Colonic mucosa (tissue), 4 donors: ENCODE results near the gene TMEM198. TPM values are rescaled to one million over a fixed set of nuclear protein-coding genes. Genes with fewer than 3 reads are reported as not detected.

ENCODE experiments used
- DNase-seq: peaks from one replicate; pipeline ENCODE4 v3.0.0-alpha.2; 2020
- H3K27ac ChIP-seq: fragments of 200-600 bp; one replicate; pipeline ENCODE4 v1.8.0; 2021
- H3K27me3 ChIP-seq: fragments of 200-600 bp; one replicate; pipeline ENCODE4 v1.8.0; 2021
- H3K36me3 ChIP-seq: fragments of 200-600 bp; one replicate; pipeline ENCODE4 v1.8.0; 2021
- H3K4me1 ChIP-seq: fragments of 200-600 bp; one replicate; pipeline ENCODE4 v1.8.0; 2021; ENCODE audit warnings: mild to moderate bottlenecking
- H3K4me3 ChIP-seq: fragments of 200-600 bp; one replicate; pipeline ENCODE4 v1.8.0; 2021
- H3K9ac ChIP-seq, 2 donors: one replicate each; pipeline ENCODE4 v1.7.0; 2013; ENCODE audit warnings: control low read depth in 2 of 2, low read depth in 2 of 2, low read length in 2 of 2
- H3K9me3 ChIP-seq: fragments of 200-600 bp; one replicate; pipeline ENCODE4 v1.8.0; 2021
- intact Hi-C: fragments of 100-400 bp; cut with DNase I; formaldehyde crosslinking; loops from one replicate; pipeline ENCODE4 v1.14.1; 2022
- total RNA-seq, 2 donors: library from RNA; stranded (reverse); fragmentation: NEBNext Ultra II Directional in 1 of 2; extraction: Animal tissue kit (Norgen Biotek cat#: 25700) in 1 of 2; gene quantifications; one replicate each; pipeline ENCODE4 v1.2.1, GENCODE V29; 2021
- TF ChIP-seq, protein P1 (sequence below): fragments of 200-600 bp; IDR thresholded peaks from one replicate; pipeline ENCODE4 v1.8.0; 2022; ENCODE audit warnings: antibody characterized with exemption, mild to moderate bottlenecking
- donor health status: healthy.
- donor health status: DM: no; HTN: no; CAD: no.
- donor health status: DM: no; HTN: no; CAD: no.

The TMEM198 gene
- total RNA-seq, 2 donors from 2014 or later = 1.7 to 2.9 TPM

DNA sequence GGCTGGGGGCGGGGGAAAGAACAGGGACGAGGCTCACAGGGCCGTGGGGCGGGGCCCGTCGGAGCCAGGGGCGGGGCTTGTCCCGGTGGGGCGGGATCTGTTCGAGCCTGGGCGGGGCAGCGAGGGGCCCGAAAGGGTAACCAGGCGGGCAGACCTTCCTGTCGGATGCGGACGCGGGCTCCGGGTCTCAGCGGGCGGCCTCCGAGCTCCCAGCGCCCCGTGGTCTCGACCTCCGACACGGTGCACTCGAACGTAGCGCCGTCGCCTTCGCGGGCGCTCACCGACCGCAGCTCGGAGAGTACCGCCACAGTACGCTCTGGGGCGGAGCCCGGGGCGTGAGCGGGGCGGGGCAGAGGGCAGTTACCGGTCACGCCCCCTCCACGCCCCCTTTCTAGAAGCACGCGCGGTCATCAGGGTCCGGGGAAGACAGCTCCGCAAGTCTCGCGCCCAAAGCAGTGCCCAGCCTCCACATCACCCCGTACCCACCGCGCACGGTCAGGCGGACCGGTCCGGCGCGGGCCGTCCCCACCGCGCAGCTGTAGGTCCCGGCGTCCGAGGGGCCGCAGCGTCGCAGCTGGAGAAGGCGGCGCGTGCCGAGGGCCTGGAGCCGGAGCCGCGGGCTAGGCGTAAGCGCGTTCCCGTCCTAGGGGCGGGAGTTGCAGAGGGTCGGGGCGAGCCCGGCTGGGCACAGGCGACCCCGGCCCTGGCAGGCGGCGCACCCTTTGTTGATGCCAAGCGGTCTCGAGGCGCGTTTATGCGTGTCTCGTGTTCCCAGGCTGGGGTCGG, 8.7 kb downstream of the TMEM198 start:
- peaks cover 8% of the 10 kb centered on the region for H3K27me3 ChIP-seq
- TF ChIP-seq, protein P1, sequence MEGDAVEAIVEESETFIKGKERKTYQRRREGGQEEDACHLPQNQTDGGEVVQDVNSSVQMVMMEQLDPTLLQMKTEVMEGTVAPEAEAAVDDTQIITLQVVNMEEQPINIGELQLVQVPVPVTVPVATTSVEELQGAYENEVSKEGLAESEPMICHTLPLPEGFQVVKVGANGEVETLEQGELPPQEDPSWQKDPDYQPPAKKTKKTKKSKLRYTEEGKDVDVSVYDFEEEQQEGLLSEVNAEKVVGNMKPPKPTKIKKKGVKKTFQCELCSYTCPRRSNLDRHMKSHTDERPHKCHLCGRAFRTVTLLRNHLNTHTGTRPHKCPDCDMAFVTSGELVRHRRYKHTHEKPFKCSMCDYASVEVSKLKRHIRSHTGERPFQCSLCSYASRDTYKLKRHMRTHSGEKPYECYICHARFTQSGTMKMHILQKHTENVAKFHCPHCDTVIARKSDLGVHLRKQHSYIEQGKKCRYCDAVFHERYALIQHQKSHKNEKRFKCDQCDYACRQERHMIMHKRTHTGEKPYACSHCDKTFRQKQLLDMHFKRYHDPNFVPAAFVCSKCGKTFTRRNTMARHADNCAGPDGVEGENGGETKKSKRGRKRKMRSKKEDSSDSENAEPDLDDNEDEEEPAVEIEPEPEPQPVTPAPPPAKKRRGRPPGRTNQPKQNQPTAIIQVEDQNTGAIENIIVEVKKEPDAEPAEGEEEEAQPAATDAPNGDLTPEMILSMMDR = no peak
- intact Hi-C loops = no loop called here
- no peaks in the 10 kb centered on the region for H3K36me3 ChIP-seq
- H3K9me3 ChIP-seq = no peaks in the 10 kb centered on the region
- H3K4me1 ChIP-seq = peaks cover 4% of the 10 kb centered on the region
- peak; percentile 91 for DNase-seq
- no peak overlapping the region for H3K27ac ChIP-seq
- H3K9ac ChIP-seq = peak overlapping the region in 1 of 2 donors; percentile 56
- peak overlapping the region; percentile 60 for H3K4me3 ChIP-seq

DNA sequence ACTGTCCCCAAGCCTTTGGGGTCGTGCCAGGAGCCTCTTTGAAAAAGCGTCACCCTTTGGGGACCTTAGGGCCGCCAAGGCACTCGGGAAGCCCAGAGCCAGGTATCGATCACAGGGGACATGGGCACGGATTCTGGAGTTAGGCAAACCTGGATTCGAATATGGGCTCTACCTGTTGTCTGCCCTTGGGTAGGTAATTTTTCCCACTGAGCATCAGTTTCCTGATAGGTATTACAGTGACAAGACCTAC, 9.3 kb downstream of the TMEM198 start:
- no peak overlapping the region for H3K27ac ChIP-seq
- H3K36me3 ChIP-seq = no peaks in the 10 kb centered on the region
- intact Hi-C loops = no loop called here
- TF ChIP-seq, protein P1 = no peak
- H3K9me3 ChIP-seq = no peaks in the 10 kb centered on the region
- peak overlapping the region; percentile 60 for H3K4me3 ChIP-seq
- peak overlapping the region in 1 of 2 donors; percentile 56 for H3K9ac ChIP-seq
- DNase-seq = no peak
- peaks cover 4% of the 10 kb centered on the region for H3K4me1 ChIP-seq
- H3K27me3 ChIP-seq = peaks cover 8% of the 10 kb centered on the region

DNA sequence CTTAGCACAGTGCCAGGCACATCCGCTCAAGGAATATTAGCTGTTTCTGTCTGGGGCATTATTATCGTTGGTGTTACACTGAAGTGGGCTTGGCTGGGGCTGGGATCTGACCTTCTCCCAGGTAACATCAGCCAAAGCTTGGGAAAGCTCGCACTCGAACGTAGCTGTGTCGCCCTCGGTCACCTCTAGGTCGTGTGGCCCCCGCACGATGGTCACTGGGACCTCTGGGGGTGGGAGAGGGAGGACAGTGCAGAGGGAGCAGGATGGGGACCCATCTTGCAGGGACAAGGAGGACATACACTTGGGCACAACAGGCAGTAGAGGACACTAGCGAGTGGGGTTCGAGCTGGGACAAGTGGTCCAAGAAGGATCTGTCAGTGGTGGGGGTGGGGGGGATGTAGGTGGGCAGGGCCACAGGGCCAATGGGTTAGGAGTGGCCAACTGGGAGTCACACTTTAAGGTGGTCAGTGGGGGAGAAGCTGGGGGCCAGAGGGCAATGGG, 9.7 kb downstream of the TMEM198 start:
- TF ChIP-seq, protein P1 = no peak
- peaks cover 4% of the 10 kb centered on the region for H3K4me1 ChIP-seq
- peaks cover 8% of the 10 kb centered on the region for H3K27me3 ChIP-seq
- H3K9ac ChIP-seq = no peak overlapping the region
- H3K36me3 ChIP-seq = no peaks in the 10 kb centered on the region
- H3K9me3 ChIP-seq = no peaks in the 10 kb centered on the region
- H3K27ac ChIP-seq = no peak overlapping the region
- DNase-seq = no peak
- no peak overlapping the region for H3K4me3 ChIP-seq
- intact Hi-C loops = no loop called here

DNA sequence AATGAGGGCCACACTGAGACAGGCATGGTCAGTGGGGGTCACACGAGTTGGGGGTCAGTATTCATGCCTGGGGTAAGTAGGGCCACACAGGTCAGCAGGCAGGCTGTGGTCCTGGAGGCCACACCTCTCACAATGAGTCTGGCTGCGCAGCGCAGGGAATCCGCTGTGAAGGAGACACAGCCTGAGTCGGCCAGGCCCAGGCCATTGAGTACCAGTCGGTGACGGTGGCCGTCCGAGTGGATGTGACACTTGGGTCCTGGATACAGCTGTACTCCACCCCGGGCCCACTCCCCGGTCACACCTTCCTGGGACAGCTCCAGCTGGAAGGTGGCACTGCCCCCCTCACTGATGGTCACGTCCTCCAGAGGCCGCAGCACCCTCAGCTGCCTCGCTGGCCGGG, 10.5 kb downstream of the TMEM198 start:
- no peaks in the 10 kb centered on the region for H3K9me3 ChIP-seq
- DNase-seq = no peak
- intact Hi-C loops = no loop called here
- H3K27me3 ChIP-seq = peaks cover 8% of the 10 kb centered on the region
- peaks cover 4% of the 10 kb centered on the region for H3K4me1 ChIP-seq
- H3K36me3 ChIP-seq = no peaks in the 10 kb centered on the region
- no peak overlapping the region for H3K9ac ChIP-seq
- TF ChIP-seq, protein P1 = no peak
- H3K4me3 ChIP-seq = no peak overlapping the region
- no peak overlapping the region for H3K27ac ChIP-seq

DNA sequence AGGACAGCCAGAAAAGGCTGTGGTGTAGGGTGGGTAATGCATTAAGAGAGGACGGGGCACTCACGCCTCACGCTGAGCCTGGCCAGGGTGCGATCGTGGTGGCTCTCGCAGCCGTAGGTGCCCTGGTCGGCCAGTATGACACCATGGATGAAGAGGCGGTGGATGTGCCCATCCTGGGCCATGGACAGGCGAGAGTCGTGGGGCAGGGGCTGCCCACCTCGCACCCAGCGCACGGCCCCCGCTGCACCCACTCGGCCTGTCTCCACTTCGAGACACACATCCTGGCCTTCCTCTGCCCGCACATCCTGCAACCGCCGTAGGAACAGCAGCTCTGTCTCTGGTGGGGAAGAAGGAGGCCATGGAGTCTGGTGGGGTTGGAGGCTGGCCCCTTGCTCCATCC, 12.1 kb downstream of the TMEM198 start:
- DNase-seq = no peak
- intact Hi-C loops = no loop called here
- TF ChIP-seq, protein P1 = no peak
- peaks cover 8% of the 10 kb centered on the region for H3K27me3 ChIP-seq
- H3K9me3 ChIP-seq = no peaks in the 10 kb centered on the region
- H3K27ac ChIP-seq = no peak overlapping the region
- H3K4me1 ChIP-seq = peaks cover 4% of the 10 kb centered on the region
- no peaks in the 10 kb centered on the region for H3K36me3 ChIP-seq
- no peak overlapping the region for H3K9ac ChIP-seq
- H3K4me3 ChIP-seq = no peak overlapping the region
